ENCODE data around the gene RFX3.

DNA sequence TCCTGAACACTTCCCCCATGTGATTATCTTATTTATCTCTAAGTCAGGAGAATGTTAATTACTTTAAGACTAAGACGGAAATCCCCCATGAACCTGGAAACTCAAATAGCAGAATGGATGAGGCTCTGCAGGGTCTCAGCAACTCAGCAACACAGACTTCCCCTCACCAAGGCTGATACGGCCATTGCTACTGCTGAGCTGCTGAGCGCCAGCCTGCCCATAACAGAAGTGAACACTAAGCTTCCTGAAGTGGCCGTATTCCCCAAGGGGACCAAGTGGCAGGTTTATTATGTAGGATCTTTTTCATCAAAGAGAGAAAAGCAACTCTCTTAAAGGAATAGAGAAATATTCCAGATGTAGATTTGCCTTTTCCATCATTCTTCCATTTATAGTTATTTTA, 311.1 kb downstream of the RFX3 start:
- TF ChIP-seq CTCF (conservative IDR thresholded peaks at IDR 0.05; ENCODE audit: low read depth, low read length) (no peak), EZH2phosphoT487 (IDR thresholded peaks at IDR 0.05; ENCODE audit: borderline replicate concordance, low read length) (no peak)
